Activated CD4-positive, alpha-beta T cell treated with anti-CD3 and anti-CD28 coated beads for 1 hour (primary cell): ENCODE measurements around the gene SPATA9.
A peak's percentile ranks its signal among the peaks of the same experiment; 100 is the strongest.
"Not testable (repeated sequence)": the region's sequence is repeated elsewhere in the genome, so short reads cannot be mapped to it uniquely, and the experiment has no call there.

Experiments used
- DNase-seq: peaks from one replicate; pipeline ENCODE4 v3.0.0-alpha.2; 2020

Gene SPATA9

GRCh38 chr5:95641741-95642220 is 41.0 kb downstream of the SPATA9 start:
- DNase-seq = no peak

DNA sequence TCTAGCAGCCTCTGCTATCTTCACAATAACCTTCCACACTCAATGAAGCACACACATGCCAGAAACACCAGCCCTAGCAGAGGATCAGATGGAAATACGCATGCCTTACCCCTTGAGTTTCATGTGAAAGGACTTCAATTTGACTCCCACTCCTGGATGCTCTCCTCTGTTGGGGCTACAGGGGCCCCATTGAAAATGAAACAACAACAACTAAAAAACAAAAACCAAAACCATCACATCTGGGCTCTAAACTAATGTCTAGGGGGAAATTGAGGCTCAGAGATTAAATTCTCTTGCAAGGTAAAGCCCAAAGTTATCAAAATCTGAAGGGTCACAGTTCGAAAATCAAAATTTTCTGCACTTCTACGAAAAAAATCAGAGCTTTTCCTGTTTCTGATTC is 44.2 kb downstream of the SPATA9 start:
- DNase-seq = no peak

DNA sequence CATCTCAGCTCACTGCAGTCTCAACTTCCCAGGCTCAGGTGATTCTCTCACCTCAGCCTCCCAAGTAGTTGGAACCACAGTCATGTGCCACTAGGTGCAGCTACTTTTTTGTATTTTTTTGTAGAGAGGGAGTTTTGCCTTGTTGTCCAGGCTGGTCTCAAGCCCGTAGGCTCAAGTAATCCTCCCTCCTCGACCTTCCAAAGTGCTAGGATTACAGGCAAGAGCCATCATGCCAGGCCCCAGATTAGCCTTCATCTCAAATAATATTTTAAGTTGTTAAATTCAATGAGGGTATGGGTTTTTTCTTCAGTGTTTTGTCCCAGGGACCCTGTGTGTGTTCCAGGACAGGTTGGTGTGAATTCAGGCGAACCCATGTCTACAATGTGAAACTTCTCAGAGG is 48.7 kb downstream of the SPATA9 start:
- no peak for DNase-seq

GRCh38 chr5:95633671-95634070 is 49.1 kb downstream of the SPATA9 start:
- DNase-seq = no peak

GRCh38 chr5:95632942-95633341 is 49.8 kb downstream of the SPATA9 start:
- DNase-seq = not testable (repeated sequence)

DNA sequence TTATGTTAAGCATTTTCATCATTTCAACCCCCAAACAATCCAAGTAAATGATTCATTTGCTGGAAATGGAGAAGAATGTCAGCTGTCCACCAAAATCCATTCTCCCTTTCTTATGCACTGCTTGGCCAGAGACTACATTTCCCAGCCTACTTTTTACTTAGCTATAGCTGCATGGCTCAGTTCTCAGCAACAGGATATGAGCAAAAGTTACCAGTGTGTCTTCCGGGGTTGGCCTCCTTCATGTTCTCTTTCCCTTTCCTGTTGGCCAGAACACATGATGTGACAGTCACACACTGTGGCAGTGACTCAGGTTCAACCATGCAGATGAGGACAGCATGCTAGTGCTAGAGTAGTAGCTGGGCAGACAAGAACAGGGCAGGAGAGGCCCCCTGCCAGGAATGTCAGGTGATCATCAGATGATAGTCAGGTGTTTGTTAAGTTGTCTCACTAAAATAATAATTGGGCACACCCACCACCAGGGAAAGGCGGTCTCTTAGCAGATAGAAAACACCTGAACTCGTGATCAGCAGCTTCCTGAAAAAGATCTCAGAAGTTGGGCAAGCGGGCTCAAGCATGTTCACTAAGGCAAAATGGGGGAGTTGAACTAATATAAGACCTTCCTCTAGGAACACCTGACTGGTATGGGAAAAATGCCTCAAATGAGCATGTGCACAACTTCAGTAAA is 50.7 kb downstream of the SPATA9 start:
- peak; percentile 59 for DNase-seq

GRCh38 chr5:95631255-95631958 is 51.4 kb downstream of the SPATA9 start:
- DNase-seq = no peak

DNA sequence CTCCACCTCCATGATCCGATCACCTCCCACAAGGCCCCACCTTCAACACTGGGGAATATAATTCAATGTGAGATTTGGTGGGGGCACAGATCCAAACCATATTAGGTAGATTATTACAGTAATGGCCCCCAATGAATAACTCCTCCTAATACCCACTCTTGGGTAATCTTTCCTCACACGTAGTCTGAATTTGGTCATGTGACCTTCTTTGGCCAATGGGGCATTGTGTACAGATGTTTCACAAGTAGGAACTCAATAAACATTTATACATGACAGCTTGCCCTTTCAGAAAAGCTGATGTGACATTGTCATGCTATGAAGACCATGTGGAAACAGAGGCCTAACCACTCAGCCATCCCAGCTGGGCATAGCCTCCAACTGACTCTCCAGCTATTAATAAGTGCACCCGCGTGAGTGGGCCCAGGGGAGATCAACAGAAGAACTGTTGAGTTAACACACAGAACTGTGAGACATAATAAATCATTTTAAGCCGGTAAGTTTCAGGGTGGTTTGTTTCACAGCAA is 52.3 kb downstream of the SPATA9 start:
- DNase-seq = no peak

- no peak for DNase-seq
Observed at GRCh38 chr5:95628933-95629332, 53.9 kb downstream of the SPATA9 start.

GRCh38 chr5:95627971-95628810 is 54.6 kb downstream of the SPATA9 start:
- DNase-seq = no peak

DNA sequence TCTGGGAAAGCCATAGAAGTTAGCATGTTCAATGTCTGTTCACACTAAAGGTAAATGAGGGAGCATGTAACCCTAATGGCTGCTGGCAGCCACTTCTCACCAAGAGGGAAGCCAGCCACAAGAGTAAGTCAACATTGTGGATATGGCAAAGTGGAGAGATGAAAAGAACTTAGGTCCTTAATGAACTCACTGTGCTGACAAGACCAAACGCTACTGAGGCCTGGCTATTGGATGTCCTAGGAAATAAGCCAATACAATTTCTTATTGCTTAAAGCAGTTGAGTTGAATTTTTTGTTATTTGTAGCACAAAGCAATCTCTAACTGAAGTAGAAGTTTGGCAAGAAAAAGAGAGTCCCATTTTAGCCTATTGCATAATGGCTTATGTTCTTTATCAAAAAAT is 56.1 kb downstream of the SPATA9 start:
- DNase-seq = no peak

GRCh38 chr5:95624368-95624767 is 58.4 kb downstream of the SPATA9 start:
- no peak for DNase-seq

GRCh38 chr5:95623706-95624105 is 59.1 kb downstream of the SPATA9 start:
- DNase-seq = no peak

DNA sequence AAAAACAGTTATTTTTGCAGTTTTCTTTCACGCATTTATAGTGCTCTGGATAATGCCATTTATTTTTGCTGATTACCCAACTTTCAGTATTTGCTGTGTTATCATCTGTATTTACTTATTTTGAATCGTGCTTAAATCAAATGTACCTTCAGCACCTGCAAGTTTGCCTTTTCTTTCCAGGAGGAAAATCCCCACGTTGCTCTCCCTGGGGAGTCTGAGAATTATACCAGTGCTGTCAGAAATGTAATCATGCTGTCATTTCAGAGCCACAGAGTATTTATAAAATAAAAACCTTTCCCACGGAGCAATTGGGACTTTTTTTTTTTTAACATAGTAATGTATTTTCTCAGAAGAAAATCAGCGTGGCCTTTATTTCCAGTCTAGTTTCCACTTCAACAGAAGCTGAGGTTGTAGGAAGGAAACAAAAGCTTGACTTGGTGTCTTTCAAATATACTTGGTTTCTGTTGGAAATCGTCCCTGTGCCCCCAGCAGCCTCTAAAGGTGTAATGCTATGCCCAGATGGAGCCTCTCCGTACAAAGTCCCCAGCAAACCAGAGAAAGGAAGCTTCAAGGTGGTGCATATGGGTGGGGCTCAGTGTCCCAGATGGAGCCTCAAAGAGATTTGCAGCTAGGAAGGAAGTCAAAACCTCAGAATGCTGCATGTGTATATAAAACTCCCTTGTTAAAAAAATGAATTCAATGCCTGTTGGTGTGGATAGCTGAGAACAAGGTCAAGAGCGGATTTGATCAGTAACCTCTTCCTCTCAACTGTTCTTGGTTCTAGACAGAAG is 60.8 kb downstream of the SPATA9 start:
- no peak for DNase-seq

GRCh38 chr5:95620870-95621838 is 61.6 kb downstream of the SPATA9 start:
- peak; percentile 16 for DNase-seq

GRCh38 chr5:95620030-95620869 is 62.5 kb downstream of the SPATA9 start, which contains the start of gene GPR150:
GPR150 (plus strand) TSS chr5:95620087; CDS start chr5:95620276, 189 bp downstream.
- DNase-seq = peak; percentile 45

DNA sequence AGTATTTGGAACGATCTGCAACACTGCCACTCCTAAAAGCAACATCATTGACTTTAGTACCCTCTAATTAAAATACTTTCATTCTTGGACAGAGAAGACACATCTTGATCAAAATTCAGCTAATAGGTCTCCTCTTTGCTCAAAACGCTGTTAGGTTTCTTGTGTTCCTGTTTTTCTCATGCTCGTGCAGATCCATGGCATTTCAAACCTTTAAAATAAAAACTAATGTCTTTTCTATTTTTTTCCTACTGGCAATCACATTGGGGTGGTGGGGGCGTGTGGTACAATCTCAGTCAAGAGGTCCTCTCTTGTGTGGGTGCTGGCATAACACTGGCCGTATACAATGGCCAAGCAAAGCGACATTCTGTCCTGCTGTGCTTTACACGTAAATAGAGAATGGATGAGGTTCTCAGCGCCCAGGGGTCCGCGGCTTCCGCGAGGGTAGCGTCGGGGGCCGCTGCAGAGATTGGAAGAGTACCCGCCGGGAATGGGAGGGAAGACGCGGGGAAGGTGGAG is 63.2 kb downstream of the SPATA9 start:
- DNase-seq = no peak

DNA sequence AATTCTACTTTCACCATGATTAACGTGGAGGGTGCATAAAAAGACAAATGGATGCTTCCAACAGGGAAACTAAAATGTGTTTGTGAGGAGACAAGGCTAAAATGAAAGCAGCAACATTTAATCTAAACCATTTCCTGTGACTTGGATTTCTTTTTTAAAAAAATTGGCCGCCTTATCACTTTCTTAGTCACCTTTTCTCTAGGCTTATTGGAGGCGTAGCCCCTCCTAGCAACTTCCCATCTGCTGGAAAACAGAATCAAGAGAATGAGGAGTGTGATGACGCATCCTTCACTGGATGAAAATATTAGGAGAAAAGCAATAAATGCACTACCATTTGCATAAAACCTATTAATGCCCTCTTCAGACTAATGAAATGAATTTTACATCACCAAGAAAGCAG is 63.7 kb downstream of the SPATA9 start:
- no peak for DNase-seq

DNA sequence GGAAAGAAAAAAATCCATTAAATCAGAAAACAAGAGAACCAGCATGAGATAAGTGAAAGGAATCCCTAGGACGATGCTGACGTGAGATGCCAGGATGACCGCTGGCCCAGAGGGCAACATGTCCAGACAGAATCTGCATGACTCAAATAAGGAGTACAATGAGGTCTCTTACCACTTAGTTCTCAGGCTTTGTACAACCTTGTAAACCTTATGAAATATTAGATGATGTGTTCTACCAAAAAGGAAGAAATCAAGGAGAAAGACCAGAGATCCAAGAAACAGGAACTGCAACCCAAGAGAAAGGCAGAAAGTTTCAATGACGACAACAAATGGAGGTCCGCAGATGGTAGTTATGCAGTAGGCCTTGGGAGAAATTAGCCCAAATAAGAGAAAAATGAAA is 65.7 kb downstream of the SPATA9 start:
- DNase-seq = no peak

DNA sequence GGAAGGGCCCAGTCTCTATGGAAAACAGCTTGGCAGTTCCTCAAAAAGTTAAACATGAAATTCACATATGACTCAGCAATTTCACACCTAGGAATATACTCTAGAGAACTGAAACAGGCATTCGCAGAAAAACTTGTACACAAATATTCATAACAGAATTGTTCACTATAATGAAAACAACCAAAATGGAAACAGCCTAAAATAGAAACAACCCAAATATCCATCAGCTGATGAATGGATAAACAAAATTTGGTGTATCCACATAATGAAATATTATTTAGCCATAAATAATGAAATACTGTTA is 67.7 kb downstream of the SPATA9 start:
- DNase-seq = no peak
